ENCODE measurements around the gene ENO1. TPM values are rescaled to one million over a fixed set of nuclear protein-coding genes. Genes with fewer than 3 reads are reported as not detected.

The ENO1 gene
- total and polyA plus RNA-seq, 9 of the 15 experiments (the other 6 are each of a cell fraction or from before 2014, with no cell fraction given), result 2,249 to 7,472 (median 2,868) TPM

DNA sequence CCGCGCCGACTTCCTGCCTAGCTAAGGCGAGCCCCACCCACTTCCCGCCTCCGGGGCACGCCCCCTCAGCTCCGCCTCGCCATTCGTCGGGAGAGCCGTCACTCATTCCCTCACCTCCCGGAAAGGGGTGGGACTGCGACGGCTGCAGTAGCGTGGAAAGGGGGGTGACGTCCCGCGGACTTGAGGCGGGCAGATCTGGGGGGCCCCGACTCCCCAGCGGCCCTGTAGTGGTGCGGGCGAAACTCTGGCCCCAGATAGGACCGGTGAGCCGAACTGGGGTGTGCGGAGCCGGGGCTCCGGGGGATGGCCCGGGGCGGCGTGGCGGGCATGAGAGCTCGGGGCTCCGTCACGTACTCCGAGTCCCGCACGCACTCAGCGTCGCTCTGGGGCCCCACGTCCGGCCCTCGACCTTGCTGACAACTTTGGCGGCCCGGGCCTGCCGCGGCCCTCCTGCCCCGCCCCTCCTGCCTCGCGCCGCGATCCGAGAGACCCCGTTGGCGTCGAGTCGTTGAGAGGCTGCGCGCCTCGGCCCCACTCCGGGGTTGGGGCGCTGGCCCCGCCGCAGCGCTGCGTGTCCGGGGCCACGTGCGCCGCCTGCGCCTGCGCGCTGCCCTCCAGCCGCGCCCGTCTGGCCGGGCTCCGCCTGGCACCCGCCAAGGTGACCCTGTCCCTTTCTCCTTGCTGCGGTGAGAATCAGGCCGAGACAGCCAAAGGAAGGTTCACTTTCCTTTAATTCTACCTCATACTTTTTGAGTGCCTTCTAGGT, 395 bp upstream of the ENO1 start (continued):
- TF ChIP-seq, protein P1, sequence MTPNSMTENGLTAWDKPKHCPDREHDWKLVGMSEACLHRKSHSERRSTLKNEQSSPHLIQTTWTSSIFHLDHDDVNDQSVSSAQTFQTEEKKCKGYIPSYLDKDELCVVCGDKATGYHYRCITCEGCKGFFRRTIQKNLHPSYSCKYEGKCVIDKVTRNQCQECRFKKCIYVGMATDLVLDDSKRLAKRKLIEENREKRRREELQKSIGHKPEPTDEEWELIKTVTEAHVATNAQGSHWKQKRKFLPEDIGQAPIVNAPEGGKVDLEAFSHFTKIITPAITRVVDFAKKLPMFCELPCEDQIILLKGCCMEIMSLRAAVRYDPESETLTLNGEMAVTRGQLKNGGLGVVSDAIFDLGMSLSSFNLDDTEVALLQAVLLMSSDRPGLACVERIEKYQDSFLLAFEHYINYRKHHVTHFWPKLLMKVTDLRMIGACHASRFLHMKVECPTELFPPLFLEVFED (CRISPR knock-in tag; conservative IDR thresholded peaks at IDR 0.05), result 0 out of 2 replicates have a peak, but pooled peaks have one; percentile 17
- peak; percentile 15 to 77 (median 66) for TF ChIP-seq YY1 (IDR thresholded peaks at IDR 0.05; ENCODE audit: borderline replicate concordance in 1 of 3, control insufficient read depth in 1 of 3, extremely low read depth in 1 of 3, insufficient read depth in 3 of 3, insufficient read length in 1 of 3, insufficient replicate concordance in 2 of 3, low read depth in 1 of 3, low read length in 2 of 3)
- TF ChIP-seq, protein P2, sequence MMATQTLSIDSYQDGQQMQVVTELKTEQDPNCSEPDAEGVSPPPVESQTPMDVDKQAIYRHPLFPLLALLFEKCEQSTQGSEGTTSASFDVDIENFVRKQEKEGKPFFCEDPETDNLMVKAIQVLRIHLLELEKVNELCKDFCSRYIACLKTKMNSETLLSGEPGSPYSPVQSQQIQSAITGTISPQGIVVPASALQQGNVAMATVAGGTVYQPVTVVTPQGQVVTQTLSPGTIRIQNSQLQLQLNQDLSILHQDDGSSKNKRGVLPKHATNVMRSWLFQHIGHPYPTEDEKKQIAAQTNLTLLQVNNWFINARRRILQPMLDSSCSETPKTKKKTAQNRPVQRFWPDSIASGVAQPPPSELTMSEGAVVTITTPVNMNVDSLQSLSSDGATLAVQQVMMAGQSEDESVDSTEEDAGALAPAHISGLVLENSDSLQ (IDR thresholded peaks at IDR 0.05), result peak; percentile 100
- no peak for TF ChIP-seq ZNF551 (CRISPR knock-in tag; IDR thresholded peaks at IDR 0.05)
- no peak for TF ChIP-seq KLF10 (CRISPR knock-in tag; IDR thresholded peaks at IDR 0.05)
- no peak for TF ChIP-seq HNRNPH1 (optimal IDR thresholded peaks at IDR 0.05; ENCODE audit: low read depth, low read length)
- TF ChIP-seq, protein P3, sequence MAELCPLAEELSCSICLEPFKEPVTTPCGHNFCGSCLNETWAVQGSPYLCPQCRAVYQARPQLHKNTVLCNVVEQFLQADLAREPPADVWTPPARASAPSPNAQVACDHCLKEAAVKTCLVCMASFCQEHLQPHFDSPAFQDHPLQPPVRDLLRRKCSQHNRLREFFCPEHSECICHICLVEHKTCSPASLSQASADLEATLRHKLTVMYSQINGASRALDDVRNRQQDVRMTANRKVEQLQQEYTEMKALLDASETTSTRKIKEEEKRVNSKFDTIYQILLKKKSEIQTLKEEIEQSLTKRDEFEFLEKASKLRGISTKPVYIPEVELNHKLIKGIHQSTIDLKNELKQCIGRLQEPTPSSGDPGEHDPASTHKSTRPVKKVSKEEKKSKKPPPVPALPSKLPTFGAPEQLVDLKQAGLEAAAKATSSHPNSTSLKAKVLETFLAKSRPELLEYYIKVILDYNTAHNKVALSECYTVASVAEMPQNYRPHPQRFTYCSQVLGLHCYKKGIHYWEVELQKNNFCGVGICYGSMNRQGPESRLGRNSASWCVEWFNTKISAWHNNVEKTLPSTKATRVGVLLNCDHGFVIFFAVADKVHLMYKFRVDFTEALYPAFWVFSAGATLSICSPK (IDR thresholded peaks at IDR 0.05; ENCODE audit: borderline replicate concordance), result no peak
- TF ChIP-seq, protein P4, sequence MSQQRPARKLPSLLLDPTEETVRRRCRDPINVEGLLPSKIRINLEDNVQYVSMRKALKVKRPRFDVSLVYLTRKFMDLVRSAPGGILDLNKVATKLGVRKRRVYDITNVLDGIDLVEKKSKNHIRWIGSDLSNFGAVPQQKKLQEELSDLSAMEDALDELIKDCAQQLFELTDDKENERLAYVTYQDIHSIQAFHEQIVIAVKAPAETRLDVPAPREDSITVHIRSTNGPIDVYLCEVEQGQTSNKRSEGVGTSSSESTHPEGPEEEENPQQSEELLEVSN (IDR thresholded peaks at IDR 0.05; ENCODE audit: borderline replicate concordance in 1 of 2, extremely low read depth in 1 of 2, insufficient read depth in 1 of 2, insufficient read length in 1 of 2, low read depth in 1 of 2, low read length in 1 of 2, poor library complexity in 1 of 2, severe bottlenecking in 1 of 2), result peak; percentile 99 to 100
- TF ChIP-seq YBX1 (IDR thresholded peaks at IDR 0.05), result no peak
- TF ChIP-seq SAP30 (IDR thresholded peaks at IDR 0.05; ENCODE audit: borderline replicate concordance, insufficient read depth, low read depth, low read length, poor library complexity, severe bottlenecking), result peak; percentile 75
- TF ChIP-seq, protein P5, sequence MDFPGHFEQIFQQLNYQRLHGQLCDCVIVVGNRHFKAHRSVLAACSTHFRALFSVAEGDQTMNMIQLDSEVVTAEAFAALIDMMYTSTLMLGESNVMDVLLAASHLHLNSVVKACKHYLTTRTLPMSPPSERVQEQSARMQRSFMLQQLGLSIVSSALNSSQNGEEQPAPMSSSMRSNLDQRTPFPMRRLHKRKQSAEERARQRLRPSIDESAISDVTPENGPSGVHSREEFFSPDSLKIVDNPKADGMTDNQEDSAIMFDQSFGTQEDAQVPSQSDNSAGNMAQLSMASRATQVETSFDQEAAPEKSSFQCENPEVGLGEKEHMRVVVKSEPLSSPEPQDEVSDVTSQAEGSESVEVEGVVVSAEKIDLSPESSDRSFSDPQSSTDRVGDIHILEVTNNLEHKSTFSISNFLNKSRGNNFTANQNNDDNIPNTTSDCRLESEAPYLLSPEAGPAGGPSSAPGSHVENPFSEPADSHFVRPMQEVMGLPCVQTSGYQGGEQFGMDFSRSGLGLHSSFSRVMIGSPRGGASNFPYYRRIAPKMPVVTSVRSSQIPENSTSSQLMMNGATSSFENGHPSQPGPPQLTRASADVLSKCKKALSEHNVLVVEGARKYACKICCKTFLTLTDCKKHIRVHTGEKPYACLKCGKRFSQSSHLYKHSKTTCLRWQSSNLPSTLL (IDR thresholded peaks at IDR 0.05), result no peak
- TF ChIP-seq, protein P6, sequence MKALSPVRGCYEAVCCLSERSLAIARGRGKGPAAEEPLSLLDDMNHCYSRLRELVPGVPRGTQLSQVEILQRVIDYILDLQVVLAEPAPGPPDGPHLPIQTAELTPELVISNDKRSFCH (CRISPR knock-in tag; IDR thresholded peaks at IDR 0.05), result no peak
- TF ChIP-seq, protein P6 (tag; IDR thresholded peaks at IDR 0.05), result peak; percentile 91; the same call in 1 of the 2 replicates
- peak; percentile 56 for TF ChIP-seq BHLHE40 (IDR thresholded peaks at IDR 0.05; ENCODE audit: low read length)
- TF ChIP-seq GATAD2B (IDR thresholded peaks at IDR 0.05; ENCODE audit: borderline replicate concordance), result peak; percentile 95
- TF ChIP-seq ZSCAN29 (IDR thresholded peaks at IDR 0.05), result 0 out of 2 replicates have a peak, but pooled peaks have one; percentile 19
